HG02885 (cell line): ENCODE measurements around the gene PCID2.

Source experiments
- ATAC-seq: cut with Tn5 transposase; IDR thresholded peaks from one replicate; pipeline ENCODE4 v1.9.1; 2021; ENCODE audit warnings: mild to moderate bottlenecking; ENCODE audit not compliant: unreplicated experiment, poor library complexity

PCID2 gene

DNA sequence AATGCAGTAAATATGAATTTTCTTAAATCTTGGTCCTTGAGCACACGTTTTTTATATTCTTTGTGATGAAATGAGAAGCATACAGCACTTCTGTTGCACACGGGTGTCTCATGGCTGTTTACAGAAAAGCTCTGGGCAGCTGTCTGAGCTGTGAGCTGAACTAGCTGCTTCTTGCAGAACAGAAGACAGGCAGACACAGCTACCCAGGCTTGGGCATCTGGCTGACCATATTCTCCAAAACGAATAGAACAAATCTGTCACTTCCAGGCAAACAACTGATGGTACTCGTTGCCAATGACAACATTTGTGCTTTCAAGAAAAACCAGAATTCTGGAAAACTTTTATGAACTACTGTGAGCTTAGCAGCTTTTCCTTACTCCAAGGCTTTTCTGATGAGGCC is 16.2 kb downstream of the PCID2 start:
- no peak for ATAC-seq

- ATAC-seq = no peak
Observed at GRCh38 chr13:113190181-113190580, 18.3 kb downstream of the PCID2 start.

GRCh38 chr13:113187883-113188665 is 20.4 kb downstream of the PCID2 start:
- no peak for ATAC-seq

- no peak for ATAC-seq
Observed at GRCh38 chr13:113187263-113187669, 21.2 kb downstream of the PCID2 start.

GRCh38 chr13:113186061-113186900 is 22.2 kb downstream of the PCID2 start:
- peak; percentile 94 for ATAC-seq

- no peak for ATAC-seq
Observed at GRCh38 chr13:113184568-113185440, 23.7 kb downstream of the PCID2 start.

DNA sequence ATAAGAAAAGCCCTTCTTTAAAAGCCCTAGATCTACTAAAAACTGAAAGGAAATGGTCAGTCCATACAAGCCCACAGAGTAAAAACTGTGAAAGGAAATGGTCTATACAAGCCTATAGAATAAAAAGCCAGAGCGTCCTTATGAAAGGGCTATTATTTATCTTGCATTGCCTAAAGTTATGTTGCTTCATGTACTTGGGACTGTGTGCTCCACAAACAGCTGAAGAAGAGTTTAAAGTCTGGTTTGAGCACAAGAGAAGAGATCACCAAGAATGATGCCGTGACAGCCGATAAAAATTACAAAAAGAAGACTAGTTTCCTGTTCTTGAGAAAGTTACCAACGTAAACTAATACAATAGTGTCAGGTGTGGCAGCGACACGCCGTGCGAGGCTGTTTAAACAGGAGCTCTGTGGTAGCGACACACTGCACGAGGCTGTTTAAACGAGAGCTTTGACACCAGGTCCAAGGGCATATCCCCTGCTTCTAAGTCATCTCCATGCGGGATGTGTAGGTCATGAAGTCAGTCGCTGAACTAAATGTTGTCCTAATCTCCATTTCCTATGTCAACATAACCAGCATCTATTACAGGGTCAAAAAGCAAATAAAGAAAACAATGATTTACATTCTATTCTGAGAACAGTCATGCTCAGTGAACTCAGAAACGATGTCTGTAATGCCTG is 24.9 kb downstream of the PCID2 start:
- ATAC-seq = no peak

GRCh38 chr13:113182046-113182445 is 26.4 kb downstream of the PCID2 start:
- no peak for ATAC-seq

DNA sequence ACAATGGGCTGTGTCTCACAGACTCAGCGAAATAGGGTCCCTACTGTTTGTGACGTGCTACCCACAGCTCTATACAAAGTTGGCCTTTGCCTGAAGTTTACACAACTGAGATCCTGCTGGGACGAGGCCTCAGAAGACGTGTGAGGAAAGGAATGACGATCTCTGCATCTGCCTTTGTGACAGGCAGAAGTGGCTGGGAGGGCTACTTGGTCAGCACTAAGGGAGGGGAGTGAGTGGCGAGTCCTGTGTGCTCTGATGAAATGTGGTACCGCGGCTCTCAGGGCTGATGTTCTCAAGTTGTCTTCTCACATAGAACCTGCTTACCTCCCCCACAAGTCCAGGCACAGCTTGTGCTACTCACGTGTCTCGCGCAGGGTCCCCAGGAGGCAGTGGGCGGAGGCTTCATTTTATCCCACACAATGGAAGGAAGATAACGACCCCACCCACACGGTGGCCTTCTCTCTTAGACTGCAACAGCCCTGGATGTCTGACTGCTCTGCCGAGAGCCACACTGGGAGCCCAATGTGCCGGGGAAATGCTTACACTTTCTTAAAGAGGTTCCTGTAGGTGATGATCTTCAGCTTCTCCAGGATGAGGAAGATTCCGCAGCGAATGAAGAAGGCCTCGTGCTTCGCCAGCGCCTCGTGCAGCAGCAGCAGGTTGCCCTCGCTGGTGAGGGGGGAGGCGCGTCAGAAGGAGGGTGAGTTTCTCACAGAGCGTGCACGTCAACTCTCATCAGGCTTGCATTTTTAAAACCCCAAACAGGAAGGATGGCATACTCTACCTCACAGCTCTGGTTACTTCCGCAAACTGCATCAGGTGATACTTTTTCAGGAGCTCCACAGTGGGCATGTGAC is 28.9 kb downstream of the PCID2 start:
- no peak for ATAC-seq

DNA sequence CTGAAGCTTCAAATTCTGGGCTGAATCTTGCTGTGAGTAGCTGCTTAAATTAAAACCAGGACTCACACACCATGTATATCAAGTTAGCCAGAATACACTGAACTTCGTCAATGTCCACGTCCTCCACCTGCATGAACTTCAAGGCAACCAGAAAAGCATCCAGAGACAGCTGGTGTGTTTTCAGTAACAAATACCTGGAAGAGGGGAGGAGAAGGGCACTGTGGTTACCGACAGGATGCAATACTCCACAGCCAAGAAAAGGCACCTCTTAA is 29.6 kb downstream of the PCID2 start:
- no peak for ATAC-seq

GRCh38 chr13:113178070-113178895 is 30.2 kb downstream of the PCID2 start:
- no peak for ATAC-seq

GRCh38 chr13:113176822-113177221 is 31.6 kb downstream of the PCID2 start:
- ATAC-seq = no peak

GRCh38 chr13:113176280-113176679 is 32.2 kb downstream of the PCID2 start:
- no peak for ATAC-seq

DNA sequence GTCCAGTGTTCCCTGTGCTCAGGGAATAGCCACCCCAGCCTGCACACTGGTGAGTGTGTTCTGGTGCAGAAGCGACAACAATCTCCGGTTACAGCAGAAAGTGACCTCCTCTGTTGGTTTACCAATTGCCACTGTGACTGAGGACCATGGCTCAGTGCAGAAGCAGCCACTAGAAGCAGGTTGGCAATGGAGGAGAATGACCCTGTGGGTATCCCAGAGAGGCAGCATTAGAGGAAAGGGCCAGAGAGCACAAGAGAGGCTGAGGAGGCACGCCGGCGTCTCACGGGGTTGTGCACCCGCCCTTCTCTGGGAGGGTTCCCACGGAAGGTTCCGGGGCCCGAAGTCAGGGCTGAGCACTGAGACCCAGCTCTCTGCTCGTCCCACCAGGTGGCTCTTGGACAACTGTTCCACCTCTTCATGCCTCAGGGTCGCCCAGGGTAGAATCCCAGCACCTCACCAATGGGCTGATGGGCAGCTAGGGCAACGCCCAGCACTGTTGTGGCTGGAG is 36.0 kb downstream of the PCID2 start:
- ATAC-seq = no peak

- ATAC-seq = no peak
Observed at GRCh38 chr13:113171250-113172125, 37.0 kb downstream of the PCID2 start.

DNA sequence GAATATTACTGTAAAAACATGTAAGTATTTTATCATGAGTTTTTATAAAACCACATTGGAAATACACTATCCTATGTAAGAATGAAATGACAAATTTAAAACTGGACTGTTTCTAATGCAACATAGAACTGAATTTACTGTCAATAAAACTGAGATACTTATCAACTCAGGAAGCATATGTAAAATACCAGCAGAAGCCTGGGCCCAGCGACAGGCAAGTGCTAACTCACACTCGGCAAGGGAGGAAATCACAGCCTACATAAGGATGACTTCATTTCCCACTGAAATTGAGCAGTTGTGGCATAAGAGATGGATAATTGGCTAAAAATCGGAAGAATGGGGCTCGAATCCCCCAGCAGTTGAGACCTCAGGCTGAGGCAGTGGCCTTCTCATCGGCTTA is 38.0 kb downstream of the PCID2 start:
- no peak for ATAC-seq
